PFSK-1 (cell line): ENCODE results near the gene REPS2.

Source experiments
- FOXP2 ChIP-seq: optimal IDR thresholded peaks from 2 replicates; pipeline ENCODE3; 2011; ENCODE audit warnings: borderline replicate concordance, control low read depth, inconsistent platforms; ENCODE audit not compliant: insufficient read depth; ENCODE audit errors: extremely low read length, extremely low read depth
- POLR2AphosphoS5 ChIP-seq: IDR thresholded peaks from 2 replicates; pipeline ENCODE4 v1.6.1; 2012; ENCODE audit warnings: low read depth, mild to moderate bottlenecking, control low read depth, low read length, moderate library complexity
- SIN3A ChIP-seq: IDR thresholded peaks from 2 replicates; pipeline ENCODE4 v1.6.1; 2012; ENCODE audit warnings: mild to moderate bottlenecking, low read length, moderate library complexity, borderline replicate concordance; ENCODE audit not compliant: insufficient read depth
- TAF1 ChIP-seq: IDR thresholded peaks from 2 replicates; pipeline ENCODE4 v1.6.1; 2012; ENCODE audit warnings: low read length, control low read depth, borderline replicate concordance; ENCODE audit not compliant: insufficient read depth
- TF ChIP-seq, protein P1 (sequence below), 2 experiments: IDR thresholded peaks; 2 replicates each; pipeline versions ENCODE4 v1.6.1 to v1.8.0; 2011 to 2012; ENCODE audit warnings: low read depth in 2 of 2, low read length in 2 of 2, control low read depth in 1 of 2, inconsistent platforms in 1 of 2, mild to moderate bottlenecking in 1 of 2, moderate library complexity in 1 of 2; ENCODE audit not compliant: insufficient read depth in 1 of 2

Gene REPS2

GRCh38 chrX:17075004-17075403 is 128.5 kb downstream of the REPS2 start:
- TF ChIP-seq, protein P1, sequence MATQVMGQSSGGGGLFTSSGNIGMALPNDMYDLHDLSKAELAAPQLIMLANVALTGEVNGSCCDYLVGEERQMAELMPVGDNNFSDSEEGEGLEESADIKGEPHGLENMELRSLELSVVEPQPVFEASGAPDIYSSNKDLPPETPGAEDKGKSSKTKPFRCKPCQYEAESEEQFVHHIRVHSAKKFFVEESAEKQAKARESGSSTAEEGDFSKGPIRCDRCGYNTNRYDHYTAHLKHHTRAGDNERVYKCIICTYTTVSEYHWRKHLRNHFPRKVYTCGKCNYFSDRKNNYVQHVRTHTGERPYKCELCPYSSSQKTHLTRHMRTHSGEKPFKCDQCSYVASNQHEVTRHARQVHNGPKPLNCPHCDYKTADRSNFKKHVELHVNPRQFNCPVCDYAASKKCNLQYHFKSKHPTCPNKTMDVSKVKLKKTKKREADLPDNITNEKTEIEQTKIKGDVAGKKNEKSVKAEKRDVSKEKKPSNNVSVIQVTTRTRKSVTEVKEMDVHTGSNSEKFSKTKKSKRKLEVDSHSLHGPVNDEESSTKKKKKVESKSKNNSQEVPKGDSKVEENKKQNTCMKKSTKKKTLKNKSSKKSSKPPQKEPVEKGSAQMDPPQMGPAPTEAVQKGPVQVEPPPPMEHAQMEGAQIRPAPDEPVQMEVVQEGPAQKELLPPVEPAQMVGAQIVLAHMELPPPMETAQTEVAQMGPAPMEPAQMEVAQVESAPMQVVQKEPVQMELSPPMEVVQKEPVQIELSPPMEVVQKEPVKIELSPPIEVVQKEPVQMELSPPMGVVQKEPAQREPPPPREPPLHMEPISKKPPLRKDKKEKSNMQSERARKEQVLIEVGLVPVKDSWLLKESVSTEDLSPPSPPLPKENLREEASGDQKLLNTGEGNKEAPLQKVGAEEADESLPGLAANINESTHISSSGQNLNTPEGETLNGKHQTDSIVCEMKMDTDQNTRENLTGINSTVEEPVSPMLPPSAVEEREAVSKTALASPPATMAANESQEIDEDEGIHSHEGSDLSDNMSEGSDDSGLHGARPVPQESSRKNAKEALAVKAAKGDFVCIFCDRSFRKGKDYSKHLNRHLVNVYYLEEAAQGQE (IDR thresholded peaks at IDR 0.05; ENCODE audit: insufficient read depth in 1 of 2, low read depth in 2 of 2, low read length in 2 of 2): no peak
- no peak for TF ChIP-seq FOXP2
- no peak for TF ChIP-seq SIN3A
- no peak for TF ChIP-seq POLR2AphosphoS5
- no peak for TF ChIP-seq TAF1

- TF ChIP-seq FOXP2 (no peak), SIN3A (no peak), TAF1 (no peak), POLR2AphosphoS5 (no peak)
- TF ChIP-seq, protein P1 (IDR thresholded peaks at IDR 0.05; ENCODE audit: insufficient read depth in 1 of 2, low read depth in 2 of 2, low read length in 2 of 2): no peak
These were observed 130.9 kb downstream of the REPS2 start for GRCh38 chrX:17077361-17077760.

- no peak for TF ChIP-seq SIN3A
- no peak for TF ChIP-seq FOXP2
- TF ChIP-seq TAF1: no peak
- no peak for TF ChIP-seq POLR2AphosphoS5
- TF ChIP-seq, protein P1 (IDR thresholded peaks at IDR 0.05; ENCODE audit: insufficient read depth in 1 of 2, low read depth in 2 of 2, low read length in 2 of 2): no peak
These were observed 131.7 kb downstream of the REPS2 start for GRCh38 chrX:17078031-17078720.

GRCh38 chrX:17081511-17081910 is 135.1 kb downstream of the REPS2 start:
- TF ChIP-seq FOXP2 (no peak), SIN3A (no peak), POLR2AphosphoS5 (no peak), TAF1 (no peak)
- TF ChIP-seq, protein P1 (IDR thresholded peaks at IDR 0.05; ENCODE audit: insufficient read depth in 1 of 2, low read depth in 2 of 2, low read length in 2 of 2): no peak

DNA sequence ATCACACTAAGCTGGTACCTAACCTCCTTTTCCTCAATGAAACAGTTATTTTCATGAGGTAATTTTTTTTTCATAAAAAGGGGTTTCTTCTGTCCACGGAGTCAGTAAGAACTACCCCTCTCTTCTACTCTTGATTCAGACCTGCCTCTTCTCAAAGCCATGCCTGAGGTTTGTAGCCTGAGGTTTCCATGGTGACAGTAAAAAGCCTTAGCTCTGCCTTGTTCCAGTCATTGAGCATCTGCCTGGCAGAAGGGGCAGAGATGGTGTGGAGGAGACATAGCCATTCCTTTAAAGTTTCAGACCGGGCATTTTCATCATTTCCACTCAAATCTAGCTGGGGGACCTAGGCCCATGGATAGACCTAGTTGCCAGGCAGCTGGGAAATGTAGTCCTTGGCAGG is 135.5 kb downstream of the REPS2 start:
- no peak for TF ChIP-seq SIN3A
- TF ChIP-seq, protein P1 (IDR thresholded peaks at IDR 0.05; ENCODE audit: insufficient read depth in 1 of 2, low read depth in 2 of 2, low read length in 2 of 2): no peak
- TF ChIP-seq POLR2AphosphoS5: no peak
- TF ChIP-seq TAF1: no peak
